ENCODE measurements around the gene BTBD9. TPM values are rescaled to one million over a fixed set of nuclear protein-coding genes. Genes with fewer than 3 reads are reported as not detected.

Gene BTBD9
- total and polyA plus RNA-seq, 11 donors: 6.3 to 23.3 (median 19.4) TPM

- ATAC-seq (no peak), DNase-seq (no peak)
- no peaks in the 10 kb centered on the region for H3K36me3 ChIP-seq
- H3K27me3 ChIP-seq: no peaks in the 10 kb centered on the region
- TF ChIP-seq POLR2A (IDR thresholded peaks at IDR 0.05): no peak
- TF ChIP-seq CTCF (IDR thresholded peaks at IDR 0.05): no peak
- H3K4me3 ChIP-seq: no peak overlapping the region
- H3K9me3 ChIP-seq: no peaks in the 10 kb centered on the region
- H3K27ac ChIP-seq: no peak overlapping the region
- 92 to 97% (median 95%) methylated on average over 6 of the region's 6 CpGs for WGBS, 4 donors
- no peaks in the 10 kb centered on the region for H3K4me1 ChIP-seq
- intact Hi-C loops (cut with DNase I): no loop called here
Measured at GRCh38 chr6:38417521-38417920, 222.2 kb downstream of the BTBD9 start.

- 80 to 90% (median 84%) methylated on average over 5 of the region's 5 CpGs for WGBS, 4 donors
- Histone ChIP-seq H3K27me3 (no peaks in the 10 kb centered on the region), H3K4me3 (no peak overlapping the region), H3K27ac (no peak overlapping the region), H3K4me1 (no peaks in the 10 kb centered on the region), H3K36me3 (no peaks in the 10 kb centered on the region), H3K9me3 (no peaks in the 10 kb centered on the region)
- no peak for TF ChIP-seq POLR2A (IDR thresholded peaks at IDR 0.05)
- TF ChIP-seq CTCF (IDR thresholded peaks at IDR 0.05): no peak
- intact Hi-C loops (cut with DNase I): no loop called here
- DNase-seq: no peak
- ATAC-seq: no peak
Measured at GRCh38 chr6:38415231-38416005, 224.3 kb downstream of the BTBD9 start.

DNA sequence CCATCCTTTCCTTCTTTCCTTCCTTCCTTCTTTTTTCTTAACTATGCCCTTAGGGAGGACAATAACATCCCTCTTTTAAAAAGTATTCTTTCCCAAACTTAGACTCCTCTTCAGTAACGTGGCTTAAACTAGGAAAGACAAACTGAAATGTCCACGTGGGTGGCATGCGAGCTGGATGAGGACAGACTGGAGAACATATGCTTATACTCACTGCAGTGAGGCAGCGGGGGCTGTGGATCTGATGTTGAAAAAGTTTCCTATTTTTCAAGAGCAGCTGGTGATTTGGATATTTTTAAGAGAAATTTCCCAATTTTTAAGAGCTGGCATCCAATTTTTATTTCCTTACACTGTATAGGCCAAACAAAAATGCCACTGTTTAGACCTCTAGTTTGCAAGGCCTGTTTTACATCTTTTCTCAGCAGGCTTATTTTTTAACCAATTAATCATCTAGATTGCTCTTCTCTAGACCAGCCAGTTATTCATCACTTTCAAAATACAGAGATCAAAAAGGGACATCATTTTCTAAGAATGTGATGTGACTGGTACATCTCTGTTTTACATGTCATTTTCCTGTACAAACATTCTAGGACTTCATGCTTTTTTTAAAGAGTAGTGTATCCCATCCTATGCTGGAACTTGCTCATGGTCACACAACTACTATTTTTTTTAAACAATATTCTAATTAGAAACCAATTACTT is 226.5 kb downstream of the BTBD9 start:
- Histone ChIP-seq H3K9me3 (no peaks in the 10 kb centered on the region), H3K4me3 (no peak overlapping the region), H3K4me1 (no peaks in the 10 kb centered on the region), H3K27ac (no peak overlapping the region), H3K36me3 (no peaks in the 10 kb centered on the region), H3K27me3 (no peaks in the 10 kb centered on the region)
- ATAC-seq (peak in 3 of 4 donors; percentile 44 to 85 (median 59)), DNase-seq (peak in 2 of 5 donors; percentile 29 to 33)
- 73 to 84% (median 78%) methylated on average over 4 of the region's 4 CpGs for WGBS, 4 donors
- TF ChIP-seq POLR2A (IDR thresholded peaks at IDR 0.05) (no peak), CTCF (IDR thresholded peaks at IDR 0.05) (no peak)
- intact Hi-C loops (cut with DNase I): no loop called here

DNA sequence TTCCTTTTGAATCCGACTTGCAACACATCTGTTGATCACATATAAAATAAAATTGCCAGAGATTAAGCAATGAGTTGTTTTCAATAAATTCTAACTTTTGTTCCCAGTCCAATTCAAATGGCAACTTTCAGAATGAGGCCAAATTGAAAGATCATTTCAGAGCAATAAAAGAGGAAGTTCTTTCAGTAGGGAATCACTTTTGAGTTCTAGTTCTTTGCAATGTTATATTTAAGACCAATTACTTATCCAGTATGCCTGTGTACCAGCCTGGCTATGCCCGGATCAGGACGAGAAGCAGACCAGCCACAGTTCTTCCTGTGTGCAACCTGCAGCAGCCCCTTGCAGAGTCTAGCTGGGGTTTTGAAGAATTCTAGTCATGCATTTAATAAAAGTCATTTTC is 232.5 kb downstream of the BTBD9 start:
- WGBS, 4 donors: 71 to 87% (median 83%) methylated on average over 3 of the region's 3 CpGs
- Histone ChIP-seq H3K27me3 (no peaks in the 10 kb centered on the region), H3K27ac (no peak overlapping the region), H3K4me1 (peaks cover 0 to 16% (median 12%) of the 10 kb centered on the region in 12 donors), H3K4me3 (no peak overlapping the region), H3K9me3 (no peaks in the 10 kb centered on the region), H3K36me3 (no peaks in the 10 kb centered on the region)
- ATAC-seq: no peak
- DNase-seq: no peak
- TF ChIP-seq CTCF (IDR thresholded peaks at IDR 0.05) (no peak), POLR2A (IDR thresholded peaks at IDR 0.05) (no peak)
- intact Hi-C loops (cut with DNase I): no loop called here
